K562 (cell line): ENCODE data around the gene LRRC8A. TPM values are rescaled to one million over a fixed set of nuclear protein-coding genes. Genes with fewer than 3 reads are reported as not detected.
A peak's percentile ranks its signal among the peaks of the same experiment; 100 is the strongest.

ENCODE experiments used
- ARID1B ChIP-seq: fragments of 450-650 bp; IDR thresholded peaks from 2 replicates; pipeline ENCODE4 v1.6.1; 2016; ENCODE audit warnings: antibody characterized with exemption, mild to moderate bottlenecking, inconsistent platforms
- ATF4 ChIP-seq: fragments of 450-650 bp; formaldehyde crosslinking; IDR thresholded peaks from 2 replicates; pipeline ENCODE4 v1.4.0; 2022; ENCODE audit warnings: mild to moderate bottlenecking, moderate library complexity
- CBFB ChIP-seq: sonication (generic); formaldehyde crosslinking; IDR thresholded peaks from 2 replicates; pipeline ENCODE4 v1.4.0; 2020; ENCODE audit warnings: mild to moderate bottlenecking, missing genetic modification reagents
- DMBX1 ChIP-seq: fragments of 250-450 bp; sonication (Bioruptor Pico); IDR thresholded peaks from 2 replicates; pipeline ENCODE4 v1.8.0; 2022; ENCODE audit warnings: inconsistent platforms, mild to moderate bottlenecking, moderate library complexity, borderline replicate concordance
- FOS ChIP-seq: IDR thresholded peaks from 3 replicates; pipeline ENCODE4 v1.6.1; 2011; ENCODE audit not compliant: insufficient read length; ENCODE audit errors: extremely low read depth
- FOXM1 ChIP-seq, 2 experiments: fragments of 450-650 bp in 1 of 2; sonication (generic) in 1 of 2; formaldehyde crosslinking in 1 of 2; IDR thresholded peaks; 2 replicates each; pipeline versions ENCODE4 v1.6.1 to v1.9.0; 2017 to 2022; ENCODE audit warnings: low read depth in 2 of 2, mild to moderate bottlenecking in 2 of 2, missing genetic modification reagents in 1 of 2, moderate library complexity in 1 of 2
- MTF1 ChIP-seq: fragments of 250-450 bp; sonication (Bioruptor Pico); IDR thresholded peaks from 2 replicates; pipeline ENCODE4 v1.9.0; 2021; ENCODE audit warnings: moderate library complexity, mild to moderate bottlenecking, inconsistent platforms, borderline replicate concordance
- MYNN ChIP-seq, 2 experiments: sonication (generic); formaldehyde crosslinking in 1 of 2; IDR thresholded peaks; 2 replicates each; pipeline versions ENCODE4 v1.5.0 to v1.6.1; 2016 to 2020; ENCODE audit warnings: antibody characterized with exemption in 1 of 2, missing genetic modification reagents in 1 of 2
- NBN ChIP-seq: fragments of 450-650 bp; IDR thresholded peaks from 2 replicates; pipeline ENCODE4 v1.6.1; 2016; ENCODE audit warnings: low read depth, mild to moderate bottlenecking
- PTBP1 ChIP-seq: fragments of 200-400 bp; formaldehyde crosslinking; IDR thresholded peaks from 2 replicates; pipeline ENCODE4 v1.6.1; 2017; ENCODE audit warnings: low read depth, low read length
- SAFB ChIP-seq: fragments of 200-400 bp; formaldehyde crosslinking; IDR thresholded peaks from 2 replicates; pipeline ENCODE4 v1.6.1; 2017; ENCODE audit warnings: low read depth, low read length, borderline replicate concordance
- SMAD2 ChIP-seq: fragments of 150-350 bp; IDR thresholded peaks from 2 replicates; pipeline ENCODE4 v1.6.1; 2014; ENCODE audit warnings: low read depth, mild to moderate bottlenecking, low read length
- SRSF9 ChIP-seq: fragments of 200-400 bp; formaldehyde crosslinking; IDR thresholded peaks from 2 replicates; pipeline ENCODE4 v1.6.1; 2017; ENCODE audit warnings: low read depth, low read length, borderline replicate concordance
- STAG1 ChIP-seq: sonication (generic); formaldehyde crosslinking; IDR thresholded peaks from 2 replicates; pipeline ENCODE4 v1.5.0; 2020; ENCODE audit warnings: missing genetic modification reagents, borderline replicate concordance
- TAF7 ChIP-seq: fragments of 450-650 bp; IDR thresholded peaks from 2 replicates; pipeline ENCODE4 v1.6.1; 2016; ENCODE audit warnings: missing genetic modification characterization, missing compliant biosample characterization
- YBX1 ChIP-seq: fragments of 450-650 bp; IDR thresholded peaks from 2 replicates; pipeline ENCODE4 v1.7.1; 2016; ENCODE audit warnings: mild to moderate bottlenecking
- ZBTB43 ChIP-seq: sonication (generic); formaldehyde crosslinking; IDR thresholded peaks from 2 replicates; pipeline ENCODE4 v1.8.0; 2023; ENCODE audit warnings: mild to moderate bottlenecking, missing genetic modification reagents
- ZBTB7A ChIP-seq: IDR thresholded peaks from 2 replicates; pipeline ENCODE4 v1.6.1; 2011; ENCODE audit warnings: low read depth, mild to moderate bottlenecking, low read length, moderate library complexity, borderline replicate concordance; ENCODE audit not compliant: control insufficient read depth
- ZNF311 ChIP-seq: fragments of 250-450 bp; sonication (Bioruptor Pico); IDR thresholded peaks from 2 replicates; pipeline ENCODE4 v1.4.0; 2020; ENCODE audit warnings: mild to moderate bottlenecking, moderate library complexity
- ZNF316 ChIP-seq: fragments of 450-650 bp; IDR thresholded peaks from 2 replicates; pipeline ENCODE4 v1.6.1; 2016
- ZNF347 ChIP-seq: fragments of 450-650 bp; formaldehyde crosslinking; IDR thresholded peaks from 2 replicates; pipeline ENCODE4 v1.4.0; 2020; ENCODE audit warnings: low read depth, mild to moderate bottlenecking, moderate library complexity
- ZNF512 ChIP-seq: IDR thresholded peaks from 2 replicates; pipeline ENCODE4 v1.6.1; 2016; ENCODE audit warnings: missing genetic modification characterization, missing compliant biosample characterization
- ZSCAN29 ChIP-seq: fragments of 450-650 bp; IDR thresholded peaks from 2 replicates; pipeline ENCODE4 v1.6.1; 2017
- polyA plus RNA-seq, 8 experiments: library from polyadenylated mRNA; depleted of rRNA in 4 of 8; stranded (reverse) in 5 of 8; unstranded in 3 of 8; fragments of >200 nt; fragmentation: Nextera tagmentation in 2 of 8; fragmentation: Illumina TruSeq in 1 of 8; extraction: Ambion mirVana in 2 of 8; extraction: Trizol in 1 of 8; gene quantifications; 2 replicates each; pipeline versions ENCODE4 v1.2.1 to v1.2.3, GENCODE V29; 2011 to 2014; ENCODE audit warnings: inconsistent platforms in 1 of 8, missing spikeins in 1 of 8
- total RNA-seq, 7 experiments: library from RNA; depleted of rRNA in 6 of 7; stranded (reverse); fragments of >200 nt in 6 of 7; fragmentation: Illumina TruSeq in 2 of 7; extraction: Trizol in 2 of 7; gene quantifications; 2 replicates each; pipeline versions ENCODE4 v1.2.1 to v1.2.3, GENCODE V29; 2011 to 2021; ENCODE audit warnings: low replicate concordance in 1 of 7

The LRRC8A gene
- total and polyA plus RNA-seq, 9 of the 15 experiments (the other 6 are each of a cell fraction or from before 2014, with no cell fraction given) = 2.9 to 24.7 (median 8.9) TPM

- peak; percentile 88 for TF ChIP-seq ARID1B
- TF ChIP-seq FOXM1 (IDR thresholded peaks at IDR 0.05; ENCODE audit: low read depth) = peak; percentile 49; the same call in 1 of the 2 replicates
- TF ChIP-seq FOXM1 (CRISPR knock-in tag; IDR thresholded peaks at IDR 0.05; ENCODE audit: low read depth) = no peak
- no peak for TF ChIP-seq ZNF512 (tag)
- TF ChIP-seq STAG1 (CRISPR knock-in tag) = no peak
- TF ChIP-seq SAFB = no peak
- TF ChIP-seq ZSCAN29 = no peak
- TF ChIP-seq ZNF311 (CRISPR knock-in tag) = no peak
- TF ChIP-seq ZBTB7A = no peak
- TF ChIP-seq SRSF9 = no peak
- no peak for TF ChIP-seq YBX1
- TF ChIP-seq SMAD2 = no peak
- TF ChIP-seq ATF4 (CRISPR knock-in tag) = no peak
- TF ChIP-seq ZNF347 (CRISPR knock-in tag) = no peak
- TF ChIP-seq TAF7 (tag) = no peak
- TF ChIP-seq MYNN (IDR thresholded peaks at IDR 0.05) = no peak
- TF ChIP-seq MYNN (CRISPR knock-in tag; IDR thresholded peaks at IDR 0.05) = no peak
- TF ChIP-seq CBFB (CRISPR knock-in tag) = no peak
- no peak for TF ChIP-seq DMBX1
- TF ChIP-seq MTF1 (CRISPR knock-in tag) = no peak
- TF ChIP-seq ZBTB43 (CRISPR knock-in tag) = no peak
- no peak for TF ChIP-seq FOS
- TF ChIP-seq NBN = peak; percentile 25; the same call in 1 of the 2 replicates
- no peak for TF ChIP-seq PTBP1
- TF ChIP-seq ZNF316 = peak; percentile 85
Observed at GRCh38 chr9:128870128-128870940, 11.6 kb upstream of the LRRC8A start (continued).
